Activated naive CD8-positive, alpha-beta T cell treated with anti-CD3 and anti-CD28 coated beads, Interleukin-2, amount 10 ng/mL, durations not matched to agents 7 days and 5 days (primary cell): ENCODE measurements around the gene DSCAM. TPM values are rescaled to one million over a fixed set of nuclear protein-coding genes. Genes with fewer than 3 reads are reported as not detected.

ENCODE experiments used
- ATAC-seq: fragments of 150-1000 bp; cut with Tn5 transposase; one replicate; pipeline ENCODE4 v1.10.0; 2021; ENCODE audit warnings: low read depth, moderate library complexity
- POLR2A ChIA-PET: fragments of 350-600 bp; sonication (Branson Sonifier 250); formaldehyde crosslinking; loops from one replicate; lab custom pipeline; 2021; ENCODE audit warnings: antibody characterized with exemption; lab: Charles Lee
- DNase-seq: peaks from one replicate; pipeline ENCODE4 v3.0.0; 2021
- H3K27ac Mint-ChIP-seq: one replicate; pipeline ENCODE4 v1.8.0; 2022; ENCODE audit warnings: mild to moderate bottlenecking, mixed read lengths
- H3K27me3 Mint-ChIP-seq: one replicate; pipeline ENCODE4 v1.8.0; 2022; ENCODE audit warnings: mild to moderate bottlenecking, moderate library complexity, mixed read lengths
- H3K36me3 Mint-ChIP-seq: one replicate; pipeline ENCODE4 v1.8.0; 2021; ENCODE audit warnings: mild to moderate bottlenecking, mixed read lengths
- H3K4me1 Mint-ChIP-seq: one replicate; pipeline ENCODE4 v1.8.0; 2021; ENCODE audit warnings: mixed read lengths
- H3K4me3 Mint-ChIP-seq: one replicate; pipeline ENCODE4 v1.8.0; 2022; ENCODE audit warnings: mild to moderate bottlenecking, moderate library complexity, mixed read lengths
- H3K9me3 Mint-ChIP-seq: one replicate; pipeline ENCODE4 v1.8.0; 2021; ENCODE audit warnings: mixed read lengths
- total RNA-seq, 2 experiments: library from RNA; stranded (reverse); gene quantifications; one replicate each; pipeline ENCODE4 v1.2.3, GENCODE V29; 2021

The DSCAM gene
- total RNA-seq, 2 experiments from 2014 or later: not detected

DNA sequence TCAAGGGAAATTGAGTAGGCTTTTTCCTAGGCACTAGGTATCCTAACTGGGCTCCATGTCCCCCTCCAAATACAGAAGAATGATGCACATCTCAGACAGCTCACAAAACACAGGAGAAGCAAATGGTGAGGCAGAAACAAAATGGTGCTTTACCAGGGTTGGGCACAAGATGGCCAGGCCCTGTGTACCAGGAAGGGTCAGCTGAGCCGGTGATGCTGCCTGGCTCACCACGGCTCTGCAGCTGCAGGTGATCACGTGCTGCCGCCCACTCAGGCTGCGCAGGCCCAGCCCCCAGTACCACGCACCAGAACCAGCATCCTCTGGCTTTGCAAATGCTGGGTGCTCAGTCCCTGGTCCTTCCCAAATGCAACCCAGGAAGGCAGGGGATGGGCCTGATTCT is 993 bp upstream of the DSCAM start:
- Mint-ChIP-seq H3K4me3 (no peak overlapping the region), H3K27ac (no peak overlapping the region), H3K9me3 (no peaks in the 10 kb centered on the region), H3K4me1 (no peaks in the 10 kb centered on the region), H3K27me3 (peaks cover 39% of the 10 kb centered on the region), H3K36me3 (no peaks in the 10 kb centered on the region)
- ATAC-seq (no peak), DNase-seq (no peak)
- POLR2A ChIA-PET: no interaction called here

DNA sequence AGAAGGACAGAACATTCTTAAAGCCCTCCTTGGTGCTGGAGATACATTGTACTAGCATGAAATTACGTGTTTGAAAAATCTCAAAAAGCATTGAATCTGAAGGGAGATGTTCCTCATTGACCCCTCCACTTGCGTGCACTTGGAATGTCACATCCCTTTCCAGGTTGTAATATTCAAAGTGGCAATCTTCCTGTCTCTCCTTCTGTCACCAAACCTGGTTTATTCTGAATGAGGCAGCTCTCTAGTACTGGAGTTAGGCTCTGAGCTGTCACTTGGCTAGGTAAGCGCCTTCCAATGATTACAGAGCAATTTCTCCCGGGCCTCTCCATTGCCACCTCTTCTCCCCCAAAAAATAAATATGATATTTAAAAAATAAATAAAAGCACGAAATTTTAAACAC is 855 bp downstream of the DSCAM start:
- Mint-ChIP-seq H3K36me3 (no peaks in the 10 kb centered on the region), H3K27me3 (peaks cover 54% of the 10 kb centered on the region), H3K27ac (no peak overlapping the region), H3K9me3 (no peaks in the 10 kb centered on the region), H3K4me3 (no peak overlapping the region), H3K4me1 (no peaks in the 10 kb centered on the region)
- DNase-seq (no peak), ATAC-seq (no peak)
- POLR2A ChIA-PET: no interaction called here

DNA sequence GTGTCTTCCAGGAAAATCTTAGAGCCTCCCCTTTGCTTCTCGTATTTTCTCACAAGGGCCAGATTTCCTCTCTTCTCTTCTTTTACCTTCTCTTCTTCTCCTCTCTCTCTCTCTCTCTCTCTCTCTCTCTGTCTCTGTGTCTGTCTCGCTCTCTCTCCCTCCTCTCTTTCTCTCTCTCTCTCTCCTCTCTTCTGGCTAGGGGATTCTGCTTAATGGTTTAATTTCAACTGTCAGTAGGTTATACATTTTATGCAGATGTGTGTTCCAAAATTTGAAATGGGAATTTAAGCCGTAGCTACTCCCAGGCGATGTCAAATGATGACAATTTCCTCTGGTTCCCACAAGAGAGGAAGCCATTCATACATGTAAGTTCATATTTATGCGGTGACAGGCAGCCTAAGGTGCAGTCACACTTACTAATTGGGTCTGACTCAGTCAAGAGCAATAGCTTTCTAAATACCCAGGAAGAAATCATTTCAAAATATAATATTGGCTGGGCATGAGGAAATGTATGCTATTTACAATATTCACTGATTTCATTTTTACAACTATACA is 1.4 kb downstream of the DSCAM start:
- POLR2A ChIA-PET: no interaction called here
- Mint-ChIP-seq H3K36me3 (no peaks in the 10 kb centered on the region), H3K4me3 (no peak overlapping the region), H3K4me1 (no peaks in the 10 kb centered on the region), H3K27me3 (peaks cover 60% of the 10 kb centered on the region), H3K9me3 (no peaks in the 10 kb centered on the region), H3K27ac (no peak overlapping the region)
- DNase-seq (no peak), ATAC-seq (no peak)

DNA sequence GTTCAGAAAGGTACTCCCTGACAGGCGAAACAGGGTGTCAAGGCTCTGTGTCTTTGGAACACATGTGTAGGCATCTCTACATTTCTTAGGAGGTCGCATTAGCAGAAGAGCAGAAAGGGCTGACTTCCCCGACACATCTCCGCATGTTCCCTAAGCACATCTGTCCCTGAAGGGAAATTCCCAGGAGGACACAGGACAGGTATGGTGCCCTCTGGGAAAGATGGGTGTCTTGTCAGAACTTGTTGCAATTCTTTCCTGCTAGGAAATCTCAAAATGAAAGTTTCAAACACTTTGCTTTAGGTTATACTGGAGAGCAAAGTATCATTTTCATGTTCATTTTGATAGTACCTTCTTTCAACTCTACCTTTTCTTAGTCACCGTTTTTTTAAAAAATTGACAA is 2.0 kb downstream of the DSCAM start:
- H3K9me3 Mint-ChIP-seq: no peaks in the 10 kb centered on the region
- no peaks in the 10 kb centered on the region for H3K36me3 Mint-ChIP-seq
- POLR2A ChIA-PET: no interaction called here
- no peak overlapping the region for H3K4me3 Mint-ChIP-seq
- H3K27ac Mint-ChIP-seq: no peak overlapping the region
- ATAC-seq (no peak), DNase-seq (no peak)
- no peaks in the 10 kb centered on the region for H3K4me1 Mint-ChIP-seq
- peaks cover 63% of the 10 kb centered on the region for H3K27me3 Mint-ChIP-seq

DNA sequence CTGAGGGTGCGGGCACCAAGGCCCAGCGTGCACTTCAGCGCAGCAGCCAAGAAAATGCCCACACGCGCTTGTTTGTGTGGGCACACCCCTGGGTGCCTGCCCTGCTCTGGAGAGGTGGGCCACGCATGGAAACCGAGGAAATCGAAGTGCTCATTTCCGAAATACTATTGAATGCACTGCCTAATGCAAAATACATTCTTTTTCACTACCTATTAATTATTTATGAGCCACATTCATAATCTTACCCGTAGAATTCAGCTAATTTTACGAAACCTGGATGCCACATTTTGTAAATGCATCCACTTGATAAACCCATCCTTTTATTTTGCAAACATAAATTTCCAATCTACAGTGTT is 4.8 kb downstream of the DSCAM start:
- Mint-ChIP-seq H3K4me3 (no peak overlapping the region), H3K4me1 (no peaks in the 10 kb centered on the region), H3K27me3 (peaks cover 53% of the 10 kb centered on the region), H3K27ac (no peak overlapping the region), H3K36me3 (no peaks in the 10 kb centered on the region), H3K9me3 (no peaks in the 10 kb centered on the region)
- DNase-seq (no peak), ATAC-seq (no peak)
- POLR2A ChIA-PET: no interaction called here

DNA sequence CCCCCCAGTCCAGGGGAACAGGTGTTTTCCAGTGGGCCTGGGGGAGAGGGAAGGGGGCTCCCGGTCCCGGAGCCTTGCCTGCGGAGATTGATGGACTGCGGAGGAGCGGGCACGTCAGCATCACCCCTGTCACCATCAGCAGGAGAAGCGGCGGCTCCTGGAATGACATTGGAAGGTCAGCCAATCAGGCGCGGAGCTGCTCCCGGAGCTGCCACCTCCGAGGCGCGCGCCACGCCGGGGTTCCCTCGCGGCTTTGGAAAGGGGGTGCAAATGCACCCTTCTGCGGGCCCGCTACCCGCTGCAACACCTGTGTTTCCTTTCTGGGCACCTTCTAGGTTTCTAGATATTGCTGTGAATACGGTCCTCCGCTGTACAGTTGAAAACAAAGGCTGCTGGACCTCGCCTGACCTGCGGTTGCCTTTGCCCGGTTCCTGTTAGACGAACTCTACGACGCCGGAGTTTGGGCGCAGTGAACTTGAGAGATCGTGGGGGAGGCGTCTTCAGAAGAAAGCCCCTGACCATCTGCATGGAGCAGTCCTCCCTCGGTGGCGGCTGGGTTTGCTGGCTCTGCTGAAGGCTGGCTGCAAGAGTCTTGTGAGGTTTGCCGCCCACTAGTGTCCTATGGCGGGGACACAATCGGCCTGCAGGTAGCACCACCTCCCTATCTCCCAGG is 5.3 kb downstream of the DSCAM start:
- Mint-ChIP-seq H3K4me3 (no peak overlapping the region), H3K27me3 (peaks cover 50% of the 10 kb centered on the region), H3K36me3 (no peaks in the 10 kb centered on the region), H3K4me1 (no peaks in the 10 kb centered on the region), H3K27ac (no peak overlapping the region), H3K9me3 (no peaks in the 10 kb centered on the region)
- POLR2A ChIA-PET: no interaction called here
- DNase-seq (no peak), ATAC-seq (no peak)

DNA sequence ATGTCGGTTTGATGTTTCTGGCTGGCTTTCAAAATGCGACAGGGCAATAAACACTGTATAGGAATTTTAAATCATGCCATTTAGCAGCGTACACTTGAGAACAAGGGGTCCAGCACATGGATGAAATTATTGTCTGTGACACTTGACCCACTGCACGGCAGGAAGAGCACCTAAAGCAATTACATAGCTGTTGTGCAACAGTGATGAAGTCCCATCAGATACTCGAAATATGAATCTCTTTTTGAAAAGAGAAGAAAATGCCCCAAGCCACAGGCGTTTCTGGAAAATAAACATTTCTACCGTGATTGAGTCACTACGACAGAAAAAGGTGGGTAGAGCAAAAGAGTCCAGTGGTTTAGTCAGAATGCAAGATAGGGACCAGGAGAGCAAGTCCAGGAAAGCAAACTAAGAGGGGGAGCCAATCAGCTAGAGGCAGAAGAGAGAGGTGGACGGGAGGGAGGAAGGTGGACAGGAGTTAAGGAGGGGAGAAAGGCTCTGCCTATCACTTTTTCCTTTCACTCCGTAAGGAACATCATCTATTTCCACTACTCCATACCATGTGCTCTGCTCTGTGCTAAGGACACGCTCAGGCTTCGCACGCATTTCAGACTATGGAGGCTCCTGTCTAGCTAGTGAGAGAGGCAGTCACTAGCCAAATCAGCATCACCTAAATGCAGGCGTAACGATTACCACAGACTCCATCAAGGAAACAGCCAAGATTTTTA is 6.4 kb downstream of the DSCAM start:
- Mint-ChIP-seq H3K27me3 (peaks cover 46% of the 10 kb centered on the region), H3K27ac (no peak overlapping the region), H3K4me3 (no peak overlapping the region), H3K4me1 (no peaks in the 10 kb centered on the region), H3K9me3 (no peaks in the 10 kb centered on the region), H3K36me3 (no peaks in the 10 kb centered on the region)
- no peak for DNase-seq
- ATAC-seq: no peak
- POLR2A ChIA-PET: no interaction called here

DNA sequence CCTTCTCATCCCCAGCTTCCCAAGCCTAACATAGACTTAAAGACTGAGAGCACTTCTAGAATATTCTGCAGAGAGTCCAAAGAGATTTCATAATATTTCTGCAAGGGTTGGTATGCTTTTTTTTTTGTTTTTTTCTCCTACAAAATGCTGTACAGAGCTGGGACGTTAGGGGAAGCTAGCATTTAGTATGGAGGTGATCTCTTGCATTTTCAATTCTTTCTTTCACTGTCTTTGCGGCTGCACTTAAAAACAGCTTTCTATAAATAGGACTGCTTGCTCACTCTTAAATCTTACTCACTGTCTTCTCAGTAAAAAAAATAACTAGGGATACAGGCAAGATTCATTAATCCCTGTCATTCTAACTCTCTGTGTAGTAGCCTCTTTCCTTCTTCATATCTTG is 7.4 kb downstream of the DSCAM start:
- Mint-ChIP-seq H3K27ac (no peak overlapping the region), H3K27me3 (peaks cover 36% of the 10 kb centered on the region), H3K4me1 (no peaks in the 10 kb centered on the region), H3K9me3 (no peaks in the 10 kb centered on the region), H3K4me3 (no peak overlapping the region), H3K36me3 (no peaks in the 10 kb centered on the region)
- no peak for DNase-seq
- ATAC-seq: no peak
- POLR2A ChIA-PET: no interaction called here

DNA sequence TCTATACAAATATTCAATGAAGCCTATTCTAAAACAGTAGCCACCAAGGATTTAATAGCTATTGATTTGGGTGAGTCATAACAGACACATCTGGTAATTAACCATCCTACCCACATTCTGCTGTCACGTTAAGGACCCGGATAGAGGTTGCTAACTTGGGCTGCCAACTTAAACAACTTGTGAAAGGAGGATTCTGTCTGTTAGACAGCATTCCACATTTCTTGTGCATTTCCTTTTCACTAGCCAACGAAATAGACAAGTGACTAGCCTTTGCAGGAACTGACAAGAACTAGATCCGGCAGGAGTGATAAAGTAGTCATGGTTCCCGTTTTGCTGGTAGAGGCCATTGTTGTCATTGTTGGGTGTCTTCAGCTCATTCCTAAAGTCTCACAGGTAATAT is 9.5 kb downstream of the DSCAM start:
- POLR2A ChIA-PET: no interaction called here
- H3K27ac Mint-ChIP-seq: no peak overlapping the region
- ATAC-seq (no peak), DNase-seq (no peak)
- H3K27me3 Mint-ChIP-seq: peaks cover 25% of the 10 kb centered on the region
- H3K4me1 Mint-ChIP-seq: no peaks in the 10 kb centered on the region
- no peaks in the 10 kb centered on the region for H3K9me3 Mint-ChIP-seq
- no peak overlapping the region for H3K4me3 Mint-ChIP-seq
- no peaks in the 10 kb centered on the region for H3K36me3 Mint-ChIP-seq

DNA sequence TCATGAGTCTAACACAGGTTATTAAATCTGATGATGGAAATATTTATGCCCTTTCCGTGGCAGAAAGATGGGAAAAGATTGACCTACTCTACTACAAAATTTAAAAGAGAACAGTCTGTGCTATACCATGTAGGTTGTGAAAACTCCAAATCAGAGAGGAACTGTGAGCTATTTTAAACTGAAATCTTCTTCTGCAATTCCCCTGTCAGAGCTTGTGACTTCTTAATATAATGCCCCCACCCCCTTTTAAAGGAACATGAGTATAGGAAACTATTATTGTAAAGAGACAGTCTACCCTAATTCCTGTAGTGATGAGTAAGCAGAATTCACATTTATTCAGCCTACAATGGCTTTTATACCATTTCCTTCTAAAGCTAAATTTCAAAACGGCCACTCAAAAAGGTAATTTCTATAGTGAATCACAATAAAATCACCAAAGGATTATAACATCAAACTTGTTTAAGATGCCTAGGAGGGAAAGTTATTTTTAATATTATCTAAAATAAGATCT is 11.7 kb downstream of the DSCAM start:
- H3K4me1 Mint-ChIP-seq: no peaks in the 10 kb centered on the region
- no peak overlapping the region for H3K4me3 Mint-ChIP-seq
- DNase-seq (no peak), ATAC-seq (no peak)
- no peak overlapping the region for H3K27ac Mint-ChIP-seq
- H3K36me3 Mint-ChIP-seq: no peaks in the 10 kb centered on the region
- POLR2A ChIA-PET: no interaction called here
- H3K27me3 Mint-ChIP-seq: peaks cover 5% of the 10 kb centered on the region
- H3K9me3 Mint-ChIP-seq: no peaks in the 10 kb centered on the region

DNA sequence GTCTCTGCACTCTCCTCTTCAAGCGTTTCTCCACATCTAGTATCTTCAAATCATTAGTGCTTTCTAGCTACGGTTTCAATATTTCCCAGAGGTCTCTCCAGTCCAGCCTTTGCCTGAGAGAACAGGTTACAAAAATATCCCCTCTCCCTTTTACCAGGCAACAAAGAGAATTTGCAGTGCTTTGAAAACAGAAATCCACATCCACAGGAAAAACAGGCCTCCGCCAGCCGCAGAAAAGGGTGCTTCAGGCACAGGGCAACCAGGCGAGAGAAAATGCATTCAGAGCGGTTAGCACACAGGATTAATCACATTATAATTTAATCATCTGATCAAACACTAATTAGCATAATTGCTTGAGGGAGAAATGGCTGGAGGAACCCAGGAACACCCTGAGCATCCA is 13.8 kb downstream of the DSCAM start:
- Mint-ChIP-seq H3K27ac (no peak overlapping the region), H3K4me3 (no peak overlapping the region), H3K27me3 (peaks cover 2% of the 10 kb centered on the region), H3K36me3 (no peaks in the 10 kb centered on the region), H3K4me1 (peaks cover 3% of the 10 kb centered on the region), H3K9me3 (no peaks in the 10 kb centered on the region)
- no peak for ATAC-seq
- POLR2A ChIA-PET: no interaction called here
- no peak for DNase-seq

DNA sequence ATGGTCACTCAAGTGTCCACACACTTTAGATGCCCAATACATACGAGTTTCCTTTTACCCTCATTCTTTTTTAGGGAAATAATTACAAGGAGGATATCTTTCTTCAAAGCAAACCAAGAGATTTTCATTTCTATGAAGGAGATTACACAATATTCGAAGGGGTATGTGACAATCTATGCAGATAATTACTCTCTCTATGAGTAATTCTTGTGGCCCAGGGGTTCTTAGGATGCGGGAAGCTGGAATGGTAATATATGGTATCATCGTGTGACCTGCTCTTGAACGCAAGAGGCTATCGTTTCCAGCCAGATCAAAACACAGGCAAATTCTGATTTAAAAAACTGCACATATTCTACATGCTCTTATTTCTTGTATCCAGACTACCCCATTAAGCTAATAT is 14.6 kb downstream of the DSCAM start:
- ATAC-seq (no peak), DNase-seq (no peak)
- no peak overlapping the region for H3K4me3 Mint-ChIP-seq
- no peaks in the 10 kb centered on the region for H3K9me3 Mint-ChIP-seq
- H3K27me3 Mint-ChIP-seq: peaks cover 2% of the 10 kb centered on the region
- peaks cover 3% of the 10 kb centered on the region for H3K4me1 Mint-ChIP-seq
- H3K27ac Mint-ChIP-seq: no peak overlapping the region
- no peaks in the 10 kb centered on the region for H3K36me3 Mint-ChIP-seq
- POLR2A ChIA-PET: no interaction called here

DNA sequence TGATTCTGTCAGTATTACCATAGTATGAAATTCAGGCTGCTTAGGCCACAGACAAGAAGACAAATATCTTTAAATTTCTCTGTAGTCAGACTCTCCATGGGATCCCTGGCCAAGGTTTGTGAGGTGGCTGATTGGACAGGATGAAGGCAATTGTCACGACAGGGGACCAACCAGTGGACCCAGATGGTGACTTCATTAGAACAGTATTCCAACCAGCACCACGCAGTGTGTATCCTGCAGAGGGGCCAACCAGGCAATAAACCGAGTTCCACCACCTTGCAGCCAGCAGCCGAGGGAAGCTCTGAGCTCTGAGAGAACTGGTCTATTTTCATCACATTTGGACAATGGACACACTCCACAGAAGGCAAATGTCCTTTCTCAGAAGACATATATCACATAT is 16.1 kb downstream of the DSCAM start:
- Mint-ChIP-seq H3K4me3 (no peak overlapping the region), H3K27me3 (no peaks in the 10 kb centered on the region), H3K9me3 (no peaks in the 10 kb centered on the region), H3K4me1 (peaks cover 3% of the 10 kb centered on the region), H3K36me3 (no peaks in the 10 kb centered on the region), H3K27ac (no peak overlapping the region)
- DNase-seq (no peak), ATAC-seq (no peak)
- POLR2A ChIA-PET: no interaction called here

DNA sequence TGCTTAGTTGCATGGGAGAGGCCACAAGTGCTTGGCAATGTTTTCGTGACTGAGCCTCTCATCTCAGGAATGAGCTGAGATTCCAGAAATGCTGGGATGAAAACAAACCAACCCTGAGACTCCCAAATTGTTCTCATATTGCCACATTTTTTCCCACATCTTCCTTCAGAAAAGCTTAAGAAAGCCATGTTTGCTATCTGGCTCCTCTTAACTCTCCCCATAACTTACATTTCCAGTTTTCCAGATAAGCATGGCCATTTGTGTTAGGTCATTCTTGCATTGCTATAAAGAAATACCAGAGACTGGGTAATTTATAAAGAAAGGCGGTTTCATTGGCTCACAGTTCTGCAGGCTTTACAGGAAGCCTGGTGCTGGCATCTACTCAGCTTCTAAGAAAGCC is 17.2 kb downstream of the DSCAM start:
- Mint-ChIP-seq H3K4me1 (peaks cover 3% of the 10 kb centered on the region), H3K4me3 (no peak overlapping the region), H3K27ac (no peak overlapping the region), H3K27me3 (no peaks in the 10 kb centered on the region), H3K36me3 (no peaks in the 10 kb centered on the region), H3K9me3 (no peaks in the 10 kb centered on the region)
- POLR2A ChIA-PET: no interaction called here
- DNase-seq (no peak), ATAC-seq (no peak)
